Neuronal stem cell (in vitro differentiated cells): ENCODE results near the gene DRD4.

Experiments used
- DNase-seq: peaks from one replicate; pipeline ENCODE4 v3.0.0-alpha.2; 2013; ENCODE audit warnings: low spot score
- H2AFZ ChIP-seq: one replicate; pipeline ENCODE4 v1.6.1; 2013; ENCODE audit warnings: mild to moderate bottlenecking, low read length, inconsistent platforms
- H2AK5ac ChIP-seq: 2 replicates; pipeline ENCODE4 v1.6.1; 2013; ENCODE audit warnings: low read depth, mild to moderate bottlenecking, inconsistent platforms, low read length, moderate library complexity, mixed read lengths
- H2BK120ac ChIP-seq: 2 replicates; pipeline ENCODE4 v1.6.1; 2013; ENCODE audit warnings: low read depth, mild to moderate bottlenecking, inconsistent platforms, low read length, moderate library complexity, mixed read lengths
- H2BK12ac ChIP-seq: one replicate; pipeline ENCODE4 v1.6.1; 2013; ENCODE audit warnings: low read length, inconsistent platforms
- H2BK15ac ChIP-seq: 2 replicates; pipeline ENCODE4 v1.6.1; 2013; ENCODE audit warnings: mild to moderate bottlenecking, low read length, inconsistent platforms, mixed read lengths
- H2BK5ac ChIP-seq: one replicate; pipeline ENCODE4 v1.6.1; 2013; ENCODE audit warnings: inconsistent platforms, mild to moderate bottlenecking, low read length, moderate library complexity
- H3K14ac ChIP-seq: one replicate; pipeline ENCODE4 v1.6.1; 2013; ENCODE audit warnings: low read length, inconsistent platforms
- H3K18ac ChIP-seq: 2 replicates; pipeline ENCODE4 v1.6.1; 2013; ENCODE audit warnings: low read length, inconsistent platforms
- H3K23ac ChIP-seq: 2 replicates; pipeline ENCODE4 v1.6.1; 2013; ENCODE audit warnings: low read depth, mild to moderate bottlenecking, mixed read lengths, low read length, inconsistent platforms; ENCODE audit not compliant: poor library complexity
- H3K27ac ChIP-seq: replicated peaks from 3 replicates; pipeline ENCODE4 v1.5.1; 2013; ENCODE audit warnings: low read length, inconsistent platforms
- H3K27me3 ChIP-seq, 3 experiments: 2 replicates each; pipeline ENCODE4 v1.6.1; 2013; ENCODE audit warnings: low read length in 3 of 3, mild to moderate bottlenecking in 2 of 3, inconsistent platforms in 1 of 3, low read depth in 1 of 3, mixed read lengths in 1 of 3, moderate library complexity in 1 of 3; ENCODE audit not compliant: control insufficient read depth in 3 of 3, insufficient read depth in 3 of 3
- H3K36me3 ChIP-seq, 2 donors: replicated peaks in 1 of 2; 2 replicates each; pipeline ENCODE4 v1.6.1; 2013; ENCODE audit warnings: low read length in 2 of 2; ENCODE audit not compliant: control insufficient read depth in 2 of 2, insufficient read depth in 2 of 2
- H3K4ac ChIP-seq: 2 replicates; pipeline ENCODE4 v1.6.1; 2013; ENCODE audit warnings: inconsistent platforms, mild to moderate bottlenecking, low read length, moderate library complexity
- H3K4me1 ChIP-seq, 2 donors: 1 replicate in 1 of 2; 2 replicates in 1 of 2; pipeline ENCODE4 v1.6.1; 2013; ENCODE audit warnings: low read length in 2 of 2, low read depth in 1 of 2; ENCODE audit not compliant: control insufficient read depth in 2 of 2, insufficient read depth in 1 of 2
- H3K4me2 ChIP-seq: one replicate; pipeline ENCODE4 v1.6.1; 2013; ENCODE audit warnings: mild to moderate bottlenecking, low read length, inconsistent platforms; ENCODE audit not compliant: insufficient read depth, poor library complexity, severe bottlenecking
- H3K4me3 ChIP-seq, 2 donors: 2 replicates each; pipeline ENCODE4 v1.5.1; 2013; ENCODE audit warnings: low read length in 2 of 2, mild to moderate bottlenecking in 2 of 2, inconsistent platforms in 1 of 2, moderate library complexity in 1 of 2
- H3K79me1 ChIP-seq: one replicate; pipeline ENCODE4 v1.6.1; 2013; ENCODE audit warnings: low read depth, mild to moderate bottlenecking, inconsistent platforms, low read length, moderate library complexity
- H3K9ac ChIP-seq: one replicate; pipeline ENCODE4 v1.6.1; 2013; ENCODE audit warnings: mild to moderate bottlenecking, low read depth, low read length, inconsistent platforms; ENCODE audit not compliant: poor library complexity
- H3K9me3 ChIP-seq, 2 donors: replicated peaks in 1 of 2; 2 replicates each; pipeline versions ENCODE3 to v1.6.1; 2013; ENCODE audit warnings: low read length in 2 of 2, mild to moderate bottlenecking in 2 of 2, inconsistent platforms in 1 of 2, low read depth in 1 of 2, mixed read lengths in 1 of 2, moderate library complexity in 1 of 2; ENCODE audit not compliant: control insufficient read depth in 2 of 2, insufficient read depth in 1 of 2
- H4K8ac ChIP-seq: one replicate; pipeline ENCODE4 v1.6.1; 2013; ENCODE audit warnings: low read depth, mild to moderate bottlenecking, inconsistent platforms, low read length, moderate library complexity
- H4K91ac ChIP-seq: one replicate; pipeline ENCODE4 v1.6.1; 2013; ENCODE audit warnings: low read length, low read depth, mild to moderate bottlenecking, inconsistent platforms; ENCODE audit not compliant: poor library complexity
- WGBS, 2 donors: extraction: QIAGEN DNeasy Blood & Tissue Kit; methylation state at CpG; one replicate each; pipeline ENCODE4 v1.1.7; 2013; ENCODE audit warnings: missing lambda C conversion rate in 2 of 2, mixed read lengths in 1 of 2; ENCODE audit not compliant: insufficient read length in 2 of 2, insufficient replicate concordance in 1 of 2; ENCODE audit errors: extremely low coverage in 2 of 2; 5-methylcytosine and 5-hydroxymethylcytosine counted together

Gene DRD4

GRCh38 chr11:612961-613300 lies 24.1 kb upstream of the DRD4 start:
- H3K27ac ChIP-seq, result no peak overlapping the region
- no CpG with 5 or more reads among the region's 10 CpGs for WGBS, 2 donors
- H2BK15ac ChIP-seq, result no peak overlapping the region
- H4K91ac ChIP-seq, result no peak overlapping the region
- H2AK5ac ChIP-seq, result peak overlapping the region; percentile 81
- peaks cover 3 to 7% of the 10 kb centered on the region in 2 donors for H3K4me1 ChIP-seq
- no peak overlapping the region for H3K4me2 ChIP-seq
- H3K14ac ChIP-seq, result no peak overlapping the region
- no peak overlapping the region for H2BK5ac ChIP-seq
- no peak overlapping the region for H2AFZ ChIP-seq
- H3K9ac ChIP-seq, result peak overlapping the region; percentile 30
- no peak overlapping the region for H3K18ac ChIP-seq
- H3K9me3 ChIP-seq, result no peaks in the 10 kb centered on the region
- peaks cover 42 to 64% of the 10 kb centered on the region in 2 donors for H3K36me3 ChIP-seq
- peaks cover 21% of the 10 kb centered on the region for H3K79me1 ChIP-seq
- no peak overlapping the region for H2BK120ac ChIP-seq
- DNase-seq, result no peak
- no peak overlapping the region for H2BK12ac ChIP-seq
- H3K23ac ChIP-seq, result no peak overlapping the region
- H4K8ac ChIP-seq, result peak overlapping the region; percentile 23
- peaks cover 0 to 2% (median 0%) of the 10 kb centered on the region in 3 experiments for H3K27me3 ChIP-seq
- no peak overlapping the region for H3K4me3 ChIP-seq
- no peak overlapping the region for H3K4ac ChIP-seq

GRCh38 chr11:613369-613968 lies 23.6 kb upstream of the DRD4 start:
- H3K27ac ChIP-seq, result no peak overlapping the region
- WGBS, 2 donors, result no CpG with 5 or more reads among the region's 36 CpGs
- peaks cover 0 to 2% (median 0%) of the 10 kb centered on the region in 3 experiments for H3K27me3 ChIP-seq
- H2AK5ac ChIP-seq, result peak overlapping the region; percentile 81
- no peak overlapping the region for H3K9ac ChIP-seq
- peaks cover 21% of the 10 kb centered on the region for H3K79me1 ChIP-seq
- no peak overlapping the region for H3K14ac ChIP-seq
- no peak overlapping the region for H3K4ac ChIP-seq
- no peaks in the 10 kb centered on the region for H3K9me3 ChIP-seq
- no peak overlapping the region for H3K4me2 ChIP-seq
- H4K91ac ChIP-seq, result no peak overlapping the region
- H2BK12ac ChIP-seq, result no peak overlapping the region
- H4K8ac ChIP-seq, result peak overlapping the region; percentile 23
- no peak overlapping the region for H2BK120ac ChIP-seq
- H3K36me3 ChIP-seq, result peaks cover 40 to 59% of the 10 kb centered on the region in 2 donors
- peak overlapping the region; percentile 76 for H3K18ac ChIP-seq
- H3K23ac ChIP-seq, result no peak overlapping the region
- no peak overlapping the region for H3K4me3 ChIP-seq
- H2AFZ ChIP-seq, result no peak overlapping the region
- peaks cover 3 to 7% of the 10 kb centered on the region in 2 donors for H3K4me1 ChIP-seq
- H2BK5ac ChIP-seq, result no peak overlapping the region
- peak; percentile 63 for DNase-seq
- H2BK15ac ChIP-seq, result no peak overlapping the region

GRCh38 chr11:614021-614622 lies 22.9 kb upstream of the DRD4 start:
- H3K4me2 ChIP-seq, result no peak overlapping the region
- peaks cover 3 to 7% of the 10 kb centered on the region in 2 donors for H3K4me1 ChIP-seq
- peaks cover 0 to 2% (median 0%) of the 10 kb centered on the region in 3 experiments for H3K27me3 ChIP-seq
- H2BK120ac ChIP-seq, result no peak overlapping the region
- H2BK12ac ChIP-seq, result no peak overlapping the region
- no peak for DNase-seq
- no peak overlapping the region for H4K8ac ChIP-seq
- no peak overlapping the region for H3K4ac ChIP-seq
- H3K9me3 ChIP-seq, result no peaks in the 10 kb centered on the region
- peak overlapping the region; percentile 70 for H2AK5ac ChIP-seq
- H2AFZ ChIP-seq, result no peak overlapping the region
- H3K18ac ChIP-seq, result no peak overlapping the region
- peak overlapping the region; percentile 16 for H3K23ac ChIP-seq
- H2BK15ac ChIP-seq, result no peak overlapping the region
- no peak overlapping the region for H3K4me3 ChIP-seq
- no peak overlapping the region for H3K14ac ChIP-seq
- H2BK5ac ChIP-seq, result no peak overlapping the region
- WGBS, 2 donors, result no CpG with 5 or more reads among the region's 14 CpGs
- peaks cover 35 to 52% of the 10 kb centered on the region in 2 donors for H3K36me3 ChIP-seq
- H3K9ac ChIP-seq, result peak overlapping the region; percentile 60
- peaks cover 21% of the 10 kb centered on the region for H3K79me1 ChIP-seq
- H3K27ac ChIP-seq, result no peak overlapping the region
- no peak overlapping the region for H4K91ac ChIP-seq

- no CpG with 5 or more reads among the region's 68 CpGs for WGBS, 2 donors
- Histone ChIP-seq H3K4me2 (peak overlapping the region; percentile 81), H4K91ac (no peak overlapping the region), H3K14ac (peak overlapping the region; percentile 12), H2AFZ (peak overlapping the region; percentile 97), H3K18ac (peak overlapping the region; percentile 92), H3K27me3 (peaks cover 0 to 2% (median 0%) of the 10 kb centered on the region in 3 experiments), H3K4me1 (peaks cover 3 to 7% of the 10 kb centered on the region in 2 donors), H2BK120ac (no peak overlapping the region), H3K9me3 (no peaks in the 10 kb centered on the region), H2BK5ac (peak overlapping the region; percentile 82), H3K23ac (peak overlapping the region; percentile 26), H3K79me1 (peaks cover 21% of the 10 kb centered on the region), H3K4me3 (peak overlapping the region; percentile 74 to 86), H2AK5ac (peak overlapping the region; percentile 93), H3K36me3 (peaks cover 29 to 45% of the 10 kb centered on the region in 2 donors), H3K27ac (no peak overlapping the region), H2BK12ac (no peak overlapping the region), H4K8ac (no peak overlapping the region), H3K9ac (peak overlapping the region; percentile 78), H2BK15ac (peak overlapping the region; percentile 9), H3K4ac (no peak overlapping the region)
- DNase-seq, result no peak
Observed at GRCh38 chr11:614623-615503, 22.2 kb upstream of the DRD4 start.
